DMS153 (cell line): ENCODE data around the gene SLC22A23.

Experiments
- DNase-seq: peaks from one replicate; lab custom pipeline; 2025; lab: John Stamatoyannopoulos, UW

Gene SLC22A23

DNA sequence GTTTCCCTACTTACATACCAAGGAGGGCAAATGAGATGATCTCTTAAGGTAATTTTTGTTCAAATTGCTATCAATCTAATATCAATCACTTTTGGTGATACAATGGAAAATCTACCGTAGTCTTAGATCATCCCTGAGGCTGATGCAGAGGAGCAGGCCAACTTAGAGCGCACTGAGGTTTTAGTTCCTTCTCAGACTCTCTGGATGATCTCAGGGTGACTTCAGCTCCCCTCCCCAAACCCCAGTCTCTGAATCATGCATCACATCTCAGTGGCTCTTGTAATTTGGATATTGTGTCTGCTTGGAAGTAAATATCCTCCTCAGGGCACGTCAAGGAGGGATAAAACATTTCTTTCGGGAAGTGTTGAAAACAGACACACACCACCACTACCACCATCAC, 235.3 kb downstream of the SLC22A23 start:
- DNase-seq: no peak

DNA sequence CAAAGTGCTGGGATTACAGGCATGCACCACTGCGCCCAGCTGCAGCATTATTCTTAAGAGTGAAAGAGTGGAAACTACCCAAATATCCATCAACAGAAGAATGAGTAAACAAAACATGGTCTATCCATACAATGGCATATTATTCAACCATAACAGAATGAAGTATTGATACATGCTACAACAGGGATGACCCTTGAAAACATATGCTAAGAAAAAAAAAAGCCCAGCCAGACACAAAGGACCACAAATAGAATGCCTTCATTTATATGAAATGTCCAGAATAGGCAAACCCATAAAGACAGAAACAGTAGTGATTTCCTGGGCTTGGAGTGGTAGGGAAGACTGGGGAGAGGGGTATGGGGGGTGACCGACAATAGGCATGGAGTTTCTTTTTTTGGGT, 236.5 kb downstream of the SLC22A23 start:
- DNase-seq: no peak
